Skeletal muscle tissue (tissue), 4 donors: Measurements from ENCODE around the gene UBE2J1. TPM values are rescaled to one million over a fixed set of nuclear protein-coding genes. Genes with fewer than 3 reads are reported as not detected.

ENCODE experiments used
- H3K27ac ChIP-seq: one replicate; pipeline ENCODE4 v1.7.0; 2013; ENCODE audit warnings: mild to moderate bottlenecking, low read depth, low read length, inconsistent platforms
- H3K27me3 ChIP-seq, 3 donors: one replicate each; pipeline ENCODE4 v1.7.0; 2013; ENCODE audit warnings: low read length in 3 of 3; ENCODE audit not compliant: control insufficient read depth in 3 of 3, insufficient read depth in 3 of 3
- H3K36me3 ChIP-seq, 3 donors: one replicate each; pipeline ENCODE4 v1.7.0; 2013; ENCODE audit warnings: low read length in 3 of 3; ENCODE audit not compliant: control insufficient read depth in 3 of 3, insufficient read depth in 3 of 3
- H3K4me1 ChIP-seq, 3 donors: one replicate each; pipeline ENCODE4 v1.7.0; 2013; ENCODE audit warnings: low read length in 3 of 3, mild to moderate bottlenecking in 3 of 3; ENCODE audit not compliant: control insufficient read depth in 3 of 3, insufficient read depth in 3 of 3
- H3K4me3 ChIP-seq, 3 donors: one replicate each; pipeline ENCODE4 v1.7.0; 2013; ENCODE audit warnings: low read length in 3 of 3
- H3K9ac ChIP-seq, 3 donors: one replicate each; pipeline ENCODE4 v1.7.0; 2013; ENCODE audit warnings: low read length in 3 of 3, mild to moderate bottlenecking in 3 of 3, moderate library complexity in 2 of 3, low read depth in 1 of 3
- H3K9me3 ChIP-seq, 3 donors: one replicate each; pipeline ENCODE4 v1.7.0; 2013; ENCODE audit warnings: low read length in 3 of 3; ENCODE audit not compliant: control insufficient read depth in 3 of 3
- total RNA-seq: library from RNA; depleted of rRNA; stranded (reverse); fragments of >200 nt; gene quantifications from one replicate; pipeline ENCODE4 v1.2.3, GENCODE V29; 2014
- donor health status: Osteomylitis.

UBE2J1 gene
- total RNA-seq, 1 donor from 2014 or later, result 28.2 TPM

DNA sequence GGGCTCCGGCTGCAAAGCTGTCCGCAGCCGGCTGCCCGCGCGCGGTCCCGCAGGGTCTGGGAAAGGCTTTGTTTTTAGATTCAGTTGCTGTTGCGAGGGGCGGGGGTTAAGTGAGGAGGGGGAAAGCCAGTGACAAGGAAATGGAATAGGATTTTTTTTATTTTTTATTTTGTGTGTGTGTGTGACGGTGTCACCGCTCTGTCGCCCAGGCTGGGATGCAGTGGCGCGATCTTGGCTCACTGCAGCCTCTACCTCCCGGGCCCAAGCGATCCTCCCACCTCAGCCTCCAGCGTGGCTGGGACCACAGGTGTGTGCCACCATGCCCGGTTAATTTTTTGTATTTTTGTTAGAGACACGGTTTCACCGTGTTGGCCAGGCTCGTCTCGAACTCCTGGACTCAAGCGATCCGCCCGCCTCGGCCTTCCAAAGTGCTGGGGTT is 615 bp upstream of the UBE2J1 start:
- peak overlapping the region; percentile 97 for H3K27ac ChIP-seq
- H3K4me3 ChIP-seq, result peak overlapping the region; percentile 62 to 94 (median 78)
- peak overlapping the region; percentile 89 to 99 (median 99) for H3K9ac ChIP-seq
- H3K27me3 ChIP-seq, result no peaks in the 10 kb centered on the region
- H3K9me3 ChIP-seq, result no peaks in the 10 kb centered on the region
- H3K36me3 ChIP-seq, result no peaks in the 10 kb centered on the region
- H3K4me1 ChIP-seq, result peaks cover 16 to 27% (median 25%) of the 10 kb centered on the region in 3 donors

DNA sequence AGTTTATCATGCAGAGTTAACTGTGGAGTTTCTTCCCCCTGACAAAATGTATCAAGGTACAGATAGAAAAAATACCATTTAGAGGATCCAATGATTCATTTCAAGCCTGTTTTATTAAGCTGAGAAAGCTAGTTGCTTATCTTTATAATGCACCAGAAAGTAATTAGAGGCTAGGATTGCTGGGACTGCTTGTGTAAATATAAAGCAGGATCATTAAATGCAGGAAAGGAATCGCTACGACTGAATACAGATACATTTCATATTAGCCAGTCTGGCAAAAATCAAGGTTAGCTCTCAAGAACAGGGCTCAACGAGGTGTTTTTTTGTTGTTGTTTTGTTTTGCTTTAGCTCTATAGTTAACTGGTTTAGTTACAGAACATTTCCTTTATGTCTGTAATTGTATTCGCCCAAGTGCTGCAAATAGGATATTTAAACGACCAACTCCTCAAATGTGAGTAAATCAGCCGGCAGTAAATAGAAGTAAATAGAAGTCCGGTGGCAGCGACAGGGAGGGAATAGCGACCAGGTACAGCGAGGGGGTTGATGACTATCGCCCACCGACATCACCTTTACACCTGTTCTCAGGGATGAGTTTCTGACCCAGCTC is 748 bp downstream of the UBE2J1 start:
- peaks cover 21 to 31% (median 29%) of the 10 kb centered on the region in 3 donors for H3K4me1 ChIP-seq
- H3K4me3 ChIP-seq, result peak overlapping the region; percentile 78 to 94 (median 94)
- H3K27me3 ChIP-seq, result no peaks in the 10 kb centered on the region
- H3K9ac ChIP-seq, result peak overlapping the region; percentile 89 to 99 (median 99)
- no peaks in the 10 kb centered on the region for H3K36me3 ChIP-seq
- peak overlapping the region; percentile 97 for H3K27ac ChIP-seq
- H3K9me3 ChIP-seq, result no peaks in the 10 kb centered on the region

DNA sequence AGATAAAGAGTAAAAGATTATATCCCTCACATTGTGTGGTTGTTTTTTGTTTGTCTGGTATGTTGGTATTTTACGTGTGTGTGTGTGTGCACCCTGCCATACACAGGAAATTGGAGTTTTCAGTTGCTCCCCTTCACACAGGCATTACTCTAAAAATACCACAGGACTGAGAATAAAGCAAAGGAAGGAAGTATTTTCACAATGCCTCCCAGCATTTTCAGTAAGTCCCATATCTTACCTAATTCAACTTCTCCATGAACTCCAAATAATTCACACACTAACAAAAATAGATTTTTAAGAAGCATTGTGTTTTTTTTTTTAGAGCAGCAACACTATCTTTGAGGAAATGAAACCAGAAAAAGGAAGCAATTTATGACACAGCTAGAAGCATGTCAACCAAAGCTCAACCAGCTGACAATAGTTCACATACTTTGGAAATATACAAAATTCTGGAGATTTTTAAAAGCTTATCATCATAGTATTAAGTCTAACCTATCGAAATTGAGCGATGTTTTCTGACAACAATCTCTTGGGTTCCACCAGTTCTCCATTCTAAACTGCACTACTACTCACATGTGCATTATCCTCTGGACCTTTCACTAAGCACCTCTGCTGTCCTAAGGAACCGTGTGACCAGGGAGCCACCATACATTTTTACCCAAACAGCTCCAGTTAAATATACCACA is 2.1 kb downstream of the UBE2J1 start:
- Histone ChIP-seq H3K9me3 (no peaks in the 10 kb centered on the region), H3K36me3 (no peaks in the 10 kb centered on the region), H3K4me3 (peak overlapping the region; percentile 30 to 63 (median 37)), H3K9ac (peak overlapping the region in 2 of 3 donors; percentile 17 to 70), H3K4me1 (peaks cover 23 to 31% (median 29%) of the 10 kb centered on the region in 3 donors), H3K27me3 (no peaks in the 10 kb centered on the region), H3K27ac (peak overlapping the region; percentile 97)

DNA sequence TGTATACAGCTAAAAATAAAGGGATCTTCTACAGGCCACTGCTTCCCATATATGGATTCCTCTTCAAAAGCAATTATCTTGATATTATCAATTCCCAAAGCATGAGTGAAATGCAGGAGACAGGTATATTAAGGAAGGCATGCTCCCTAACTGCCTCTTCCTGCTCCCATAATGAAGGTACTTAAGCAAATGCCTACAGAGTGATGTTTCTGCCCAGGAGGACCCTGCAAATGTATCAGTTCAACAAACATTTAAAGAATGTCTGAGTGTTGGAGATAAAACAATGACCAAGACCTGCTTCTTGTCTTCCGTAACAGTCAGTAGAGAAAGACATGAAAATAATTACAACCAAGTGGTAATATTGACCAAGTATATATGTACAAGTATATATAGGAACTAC is 4.2 kb downstream of the UBE2J1 start:
- H3K9ac ChIP-seq, result no peak overlapping the region
- H3K36me3 ChIP-seq, result no peaks in the 10 kb centered on the region
- no peaks in the 10 kb centered on the region for H3K27me3 ChIP-seq
- H3K27ac ChIP-seq, result peak overlapping the region; percentile 14
- peak overlapping the region in 1 of 3 donors; percentile 0 for H3K4me3 ChIP-seq
- H3K9me3 ChIP-seq, result no peaks in the 10 kb centered on the region
- peaks cover 23 to 33% (median 31%) of the 10 kb centered on the region in 3 donors for H3K4me1 ChIP-seq

DNA sequence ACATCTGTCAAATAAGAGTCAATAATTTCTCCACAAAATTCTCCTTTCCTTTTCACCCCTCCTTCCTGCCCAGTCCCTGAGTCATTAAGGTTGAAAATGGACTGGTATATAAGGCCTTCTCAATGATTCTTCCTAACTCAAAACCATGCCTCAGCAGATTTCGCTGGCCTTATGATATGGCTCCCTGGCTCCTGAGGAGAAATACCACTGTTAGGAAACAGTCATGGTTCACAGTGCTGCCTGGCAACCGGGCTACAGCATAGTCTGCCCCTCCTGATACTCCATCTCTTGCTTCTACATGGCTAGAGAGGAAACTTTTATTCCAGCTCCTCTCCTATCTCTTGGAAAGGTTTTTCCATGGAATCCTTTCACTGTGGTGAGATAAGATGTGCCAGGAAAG is 4.7 kb downstream of the UBE2J1 start:
- peak overlapping the region in 1 of 3 donors; percentile 0 for H3K4me3 ChIP-seq
- H3K9ac ChIP-seq, result no peak overlapping the region
- no peaks in the 10 kb centered on the region for H3K27me3 ChIP-seq
- H3K4me1 ChIP-seq, result peaks cover 23 to 33% (median 31%) of the 10 kb centered on the region in 3 donors
- no peaks in the 10 kb centered on the region for H3K36me3 ChIP-seq
- no peaks in the 10 kb centered on the region for H3K9me3 ChIP-seq
- peak overlapping the region; percentile 14 for H3K27ac ChIP-seq

DNA sequence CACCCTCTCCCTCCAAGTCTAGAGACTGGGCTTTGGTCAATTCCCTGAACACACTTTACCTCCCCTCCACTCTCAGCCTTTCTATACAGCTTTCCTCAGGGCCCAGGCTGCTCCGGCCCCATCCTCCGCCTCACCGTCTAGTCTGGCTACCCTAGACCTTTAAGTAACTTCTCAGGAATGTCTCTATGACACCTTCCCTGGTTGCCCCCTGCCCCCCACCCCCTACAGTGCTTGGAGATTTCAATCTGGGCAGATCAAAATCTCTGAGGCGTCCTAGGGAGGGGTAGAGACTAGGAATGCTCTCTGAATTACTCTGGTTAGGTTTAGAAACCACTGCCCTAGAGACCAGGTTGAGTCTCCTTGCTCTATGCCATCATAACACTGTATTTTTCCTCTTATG is 6.1 kb downstream of the UBE2J1 start:
- peaks cover 23 to 33% (median 29%) of the 10 kb centered on the region in 3 donors for H3K4me1 ChIP-seq

DNA sequence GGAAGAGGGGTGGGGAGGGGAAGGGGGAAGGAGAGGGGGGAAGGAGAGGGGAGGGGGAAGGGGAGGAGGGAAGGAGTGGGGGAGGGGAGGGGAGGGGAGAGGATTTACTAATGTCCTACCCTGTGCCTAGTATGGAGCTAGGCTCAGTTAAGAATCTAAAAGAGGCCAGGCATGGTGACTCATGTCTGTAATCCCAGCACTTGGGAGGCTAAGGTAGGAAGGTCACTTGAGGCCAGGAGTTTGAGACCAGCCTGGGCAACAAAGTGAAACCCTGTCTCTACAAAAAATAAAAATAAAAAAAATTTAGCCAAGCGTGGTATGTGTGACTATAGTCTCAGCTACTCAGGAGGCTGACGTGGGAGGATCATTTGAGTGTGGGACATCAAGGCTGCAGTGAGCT is 13.0 kb downstream of the UBE2J1 start:
- Histone ChIP-seq H3K4me1 (no peaks in the 10 kb centered on the region), H3K9me3 (no peaks in the 10 kb centered on the region), H3K9ac (no peak overlapping the region), H3K4me3 (no peak overlapping the region), H3K27ac (no peak overlapping the region), H3K36me3 (peaks cover 9 to 34% (median 26%) of the 10 kb centered on the region in 3 donors), H3K27me3 (no peaks in the 10 kb centered on the region)

More for the DNA sequence above, 6.1 kb downstream of the UBE2J1 start:
- no peaks in the 10 kb centered on the region for H3K9me3 ChIP-seq
- H3K27me3 ChIP-seq, result no peaks in the 10 kb centered on the region
- peaks cover under 1 to 7% (median 6%) of the 10 kb centered on the region in 3 donors for H3K36me3 ChIP-seq
- H3K27ac ChIP-seq, result no peak overlapping the region
- no peak overlapping the region for H3K4me3 ChIP-seq
- no peak overlapping the region for H3K9ac ChIP-seq

DNA sequence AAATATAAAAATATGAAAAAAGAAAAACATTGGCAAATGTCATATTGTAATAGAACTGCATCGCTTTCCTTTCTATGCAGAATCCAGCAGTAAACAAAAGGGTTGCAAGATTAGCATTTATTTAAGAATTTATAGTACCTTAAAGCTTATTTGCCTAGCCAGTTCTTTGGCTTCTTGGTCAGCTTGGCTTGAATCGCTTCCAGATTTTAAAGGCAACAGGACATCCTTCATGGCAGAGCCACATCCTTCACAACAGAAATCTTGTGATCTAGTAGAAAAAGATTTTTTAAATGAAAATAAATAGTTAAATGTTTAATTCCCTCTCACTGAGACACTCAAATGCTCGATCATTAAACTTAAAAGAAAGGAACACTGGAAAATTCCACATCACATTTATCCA is 17.4 kb downstream of the UBE2J1 start:
- no peaks in the 10 kb centered on the region for H3K9me3 ChIP-seq
- H3K27ac ChIP-seq, result no peak overlapping the region
- H3K4me1 ChIP-seq, result no peaks in the 10 kb centered on the region
- no peaks in the 10 kb centered on the region for H3K27me3 ChIP-seq
- no peak overlapping the region for H3K4me3 ChIP-seq
- H3K36me3 ChIP-seq, result peaks cover 9 to 33% (median 32%) of the 10 kb centered on the region in 3 donors
- no peak overlapping the region for H3K9ac ChIP-seq

DNA sequence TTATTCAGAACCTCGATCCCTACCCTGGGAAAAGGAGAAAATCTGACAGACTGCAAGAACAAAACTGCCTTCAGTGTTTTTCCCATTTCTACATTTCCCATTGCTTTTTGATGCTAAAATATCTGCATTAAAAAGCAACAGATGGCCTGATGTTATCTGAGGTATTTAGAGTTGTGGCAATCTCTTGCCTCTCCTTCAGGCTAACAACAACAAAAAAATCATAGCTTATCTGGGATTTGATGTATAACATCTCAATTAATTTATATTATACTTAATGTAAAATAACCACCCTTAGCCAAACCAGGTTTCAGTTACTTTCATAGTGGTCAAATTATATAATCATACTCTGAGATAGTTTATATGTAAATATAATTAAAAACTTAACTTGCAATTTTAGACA is 21.6 kb downstream of the UBE2J1 start:
- Histone ChIP-seq H3K27me3 (no peaks in the 10 kb centered on the region), H3K9ac (no peak overlapping the region), H3K4me3 (no peak overlapping the region), H3K36me3 (peaks cover 14 to 46% (median 39%) of the 10 kb centered on the region in 3 donors), H3K9me3 (no peaks in the 10 kb centered on the region), H3K4me1 (no peaks in the 10 kb centered on the region), H3K27ac (no peak overlapping the region)

DNA sequence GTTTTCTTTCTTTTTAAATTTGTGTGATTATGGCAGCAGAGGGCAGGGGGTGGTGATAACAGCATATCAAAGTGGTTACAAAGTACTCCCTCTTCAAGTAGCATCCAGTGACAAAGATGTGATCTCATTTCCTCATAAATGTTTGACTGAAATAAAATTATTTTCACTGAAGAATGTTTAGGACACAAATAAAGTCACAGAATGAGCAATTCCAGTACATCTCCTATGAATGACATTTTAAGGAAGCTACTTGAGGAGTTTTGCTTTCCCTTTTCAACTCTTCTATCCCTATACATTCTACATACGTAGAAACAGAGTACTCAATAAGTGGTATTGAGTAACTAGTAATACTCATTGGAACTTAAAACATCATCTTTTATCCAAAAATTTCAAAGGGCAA is 23.5 kb downstream of the UBE2J1 start:
- H3K9me3 ChIP-seq, result no peaks in the 10 kb centered on the region
- H3K36me3 ChIP-seq, result peaks cover 14 to 39% (median 32%) of the 10 kb centered on the region in 3 donors
- no peaks in the 10 kb centered on the region for H3K27me3 ChIP-seq
- no peak overlapping the region for H3K27ac ChIP-seq
- no peak overlapping the region for H3K9ac ChIP-seq
- no peak overlapping the region for H3K4me3 ChIP-seq
- peaks cover 0 to under 1% (median 0%) of the 10 kb centered on the region in 3 donors for H3K4me1 ChIP-seq
